ENCODE measurements around the gene LDLRAD1. TPM values are rescaled to one million over a fixed set of nuclear protein-coding genes. Genes with fewer than 3 reads are reported as not detected.
"Not testable (repeated sequence)": the region's sequence is repeated elsewhere in the genome, so short reads cannot be mapped to it uniquely, and the experiment has no call there.

The LDLRAD1 gene
- polyA plus RNA-seq, 1 experiment: not detected

GRCh38 chr1:54028306-54029251 lies 10.6 kb upstream of the LDLRAD1 start:
- no peaks in the 10 kb centered on the region for H3K27me3 ChIP-seq (ENCODE audit: control insufficient read depth, insufficient read depth, low read length)
- no peak for TF ChIP-seq CTCF (IDR thresholded peaks at IDR 0.05; ENCODE audit: low read depth, low read length)
- POLR2A ChIA-PET: no interaction called here
- no peak overlapping the region for H3K4me3 ChIP-seq (ENCODE audit: low read depth, low read length)
- CTCF ChIA-PET: no interaction called here
- H3K9me3 ChIP-seq (ENCODE audit: control insufficient read depth, insufficient read depth, low read length): no peaks in the 10 kb centered on the region; the same call in 1 of the 2 replicates
- no peak for DNase-seq (ENCODE audit: low read depth, low spot score)
- no peak overlapping the region for H3K27ac ChIP-seq (ENCODE audit: low read depth, low read length)

GRCh38 chr1:54027848-54028247 lies 9.9 kb upstream of the LDLRAD1 start:
- no peak for DNase-seq (ENCODE audit: low read depth, low spot score)
- no peak for TF ChIP-seq CTCF (IDR thresholded peaks at IDR 0.05; ENCODE audit: low read depth, low read length)
- CTCF ChIA-PET: no interaction called here

GRCh38 chr1:54024811-54025210 lies 6.8 kb upstream of the LDLRAD1 start:
- CTCF ChIA-PET; H3K4me3 ChIP-seq (ENCODE audit: low read depth, low read length); H3K27ac ChIP-seq (ENCODE audit: low read depth, low read length); H3K9me3 ChIP-seq (ENCODE audit: control insufficient read depth, insufficient read depth, low read length); DNase-seq (ENCODE audit: low read depth, low spot score); POLR2A ChIA-PET; H3K27me3 ChIP-seq (ENCODE audit: control insufficient read depth, insufficient read depth, low read length): not testable (repeated sequence)

More at GRCh38 chr1:54027848-54028247, 9.9 kb upstream of the LDLRAD1 start:
- POLR2A ChIA-PET: no interaction called here
- no peak overlapping the region for H3K27ac ChIP-seq (ENCODE audit: low read depth, low read length)
- H3K27me3 ChIP-seq (ENCODE audit: control insufficient read depth, insufficient read depth, low read length): no peaks in the 10 kb centered on the region
- no peak overlapping the region for H3K4me3 ChIP-seq (ENCODE audit: low read depth, low read length)
- H3K9me3 ChIP-seq (ENCODE audit: control insufficient read depth, insufficient read depth, low read length): no peaks in the 10 kb centered on the region; the same call in 1 of the 2 replicates

- no peak overlapping the region for H3K27ac ChIP-seq (ENCODE audit: low read depth, low read length)
- no peak overlapping the region for H3K4me3 ChIP-seq (ENCODE audit: low read depth, low read length)
- H3K27me3 ChIP-seq (ENCODE audit: control insufficient read depth, insufficient read depth, low read length): peaks cover 6% of the 10 kb centered on the region
- no peak for DNase-seq (ENCODE audit: low read depth, low spot score)
- H3K9me3 ChIP-seq (ENCODE audit: control insufficient read depth, insufficient read depth, low read length): no peaks in the 10 kb centered on the region; the same call in 1 of the 2 replicates
- ChIA-PET POLR2A (interaction anchor here (0.5 kb wide), 1 partner anchor 8 kb away, joined by 4 read pairs; no protein-coding TSS in a partner anchor), CTCF (no interaction called here)
- no peak for TF ChIP-seq CTCF (IDR thresholded peaks at IDR 0.05; ENCODE audit: low read depth, low read length)
These were observed 6.4 kb upstream of the LDLRAD1 start for GRCh38 chr1:54024358-54024757.

GRCh38 chr1:54019562-54020176 lies 1.7 kb upstream of the LDLRAD1 start:
- CTCF ChIA-PET; H3K27ac ChIP-seq (ENCODE audit: low read depth, low read length); DNase-seq (ENCODE audit: low read depth, low spot score); POLR2A ChIA-PET; H3K9me3 ChIP-seq (ENCODE audit: control insufficient read depth, insufficient read depth, low read length); H3K4me3 ChIP-seq (ENCODE audit: low read depth, low read length): not testable (repeated sequence)
- H3K27me3 ChIP-seq (ENCODE audit: control insufficient read depth, insufficient read depth, low read length): peaks cover 17% of the 10 kb centered on the region

GRCh38 chr1:54018635-54019034 lies 649 bp upstream of the LDLRAD1 start:
- ChIA-PET POLR2A (no interaction called here), CTCF (no interaction called here)
- no peak for DNase-seq (ENCODE audit: low read depth, low spot score)
- no peaks in the 10 kb centered on the region for H3K9me3 ChIP-seq (ENCODE audit: control insufficient read depth, insufficient read depth, low read length)
- no peak overlapping the region for H3K27ac ChIP-seq (ENCODE audit: low read depth, low read length)
- peaks cover 21% of the 10 kb centered on the region for H3K27me3 ChIP-seq (ENCODE audit: control insufficient read depth, insufficient read depth, low read length)
- no peak for TF ChIP-seq CTCF (IDR thresholded peaks at IDR 0.05; ENCODE audit: low read depth, low read length)
- H3K4me3 ChIP-seq (ENCODE audit: low read depth, low read length): no peak overlapping the region
